ENCODE results near the gene TRIM45. TPM values are rescaled to one million over a fixed set of nuclear protein-coding genes. Genes with fewer than 3 reads are reported as not detected.

Gene TRIM45
- total and polyA plus RNA-seq, 12 donors: 0.85 to 44.0 (median 5.0) TPM

GRCh38 chr1:117077267-117077666 lies 44.3 kb downstream of the TRIM45 start:
- Histone ChIP-seq H3K27me3 (no peaks in the 10 kb centered on the region), H3K4me1 (replicated peaks in 1 of 2) (no peaks in the 10 kb centered on the region), H3K27ac (no peak overlapping the region), H3K4me3 (no peak overlapping the region), H3K9me3 (replicated peaks in 1 of 3) (no peaks in the 10 kb centered on the region), H3K36me3 (replicated peaks in 1 of 2) (peaks cover 0 to 36% of the 10 kb centered on the region in 2 donors)
- TF ChIP-seq CTCF (IDR thresholded peaks at IDR 0.05) (no peak), POLR2A (IDR thresholded peaks at IDR 0.05) (no peak)
- intact Hi-C loops (cut with DNase I): no loop called here
- WGBS, 4 donors: 43 to 78% (median 63%) methylated on average over 3 of the region's 3 CpGs
- no peak for DNase-seq

- no peak for DNase-seq
- no peaks in the 10 kb centered on the region for H3K4me1 ChIP-seq (replicated peaks in 1 of 2)
- no peak overlapping the region for H3K27ac ChIP-seq
- WGBS, 4 donors: 95 to 97% (median 96%) methylated on average over 5 of the region's 5 CpGs
- intact Hi-C loops (cut with DNase I): no loop called here
- no peaks in the 10 kb centered on the region for H3K27me3 ChIP-seq
- no peak overlapping the region for H3K4me3 ChIP-seq
- no peaks in the 10 kb centered on the region for H3K9me3 ChIP-seq (replicated peaks in 1 of 3)
- no peak for TF ChIP-seq POLR2A (IDR thresholded peaks at IDR 0.05)
- peaks cover 0 to 31% of the 10 kb centered on the region in 2 donors for H3K36me3 ChIP-seq (replicated peaks in 1 of 2)
Observed at GRCh38 chr1:117076648-117077047, 44.9 kb downstream of the TRIM45 start.

DNA sequence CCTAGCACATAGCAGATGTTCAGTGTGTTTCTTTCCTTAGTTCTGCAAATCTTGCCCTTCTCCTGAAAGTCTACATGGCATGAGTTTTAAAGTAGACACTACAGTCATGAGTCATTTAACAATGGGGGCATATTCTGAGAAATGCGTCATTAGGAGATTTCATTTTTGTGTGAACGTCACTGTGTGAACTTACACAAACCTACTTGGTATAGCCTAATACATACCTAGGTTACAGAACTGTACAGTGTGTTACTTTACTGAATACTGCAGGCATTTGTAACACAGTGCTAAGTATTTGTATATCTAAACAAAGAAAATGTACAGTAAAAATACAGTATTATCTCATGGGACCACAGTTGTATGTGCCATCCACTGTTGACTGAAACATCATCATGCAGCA lies 51.4 kb downstream of the TRIM45 start:
- no peak for DNase-seq
- TF ChIP-seq CTCF (IDR thresholded peaks at IDR 0.05) (no peak), POLR2A (IDR thresholded peaks at IDR 0.05) (no peak)
- no peak overlapping the region for H3K27ac ChIP-seq
- H3K36me3 ChIP-seq (replicated peaks in 1 of 2): peaks cover 0 to 3% of the 10 kb centered on the region in 2 donors
- H3K9me3 ChIP-seq (replicated peaks in 1 of 3): no peaks in the 10 kb centered on the region
- 88 to 94% (median 90%) methylated on average over 2 of the region's 2 CpGs for WGBS, 4 donors
- H3K4me1 ChIP-seq (replicated peaks in 1 of 2): no peaks in the 10 kb centered on the region
- no peaks in the 10 kb centered on the region for H3K27me3 ChIP-seq
- no peak overlapping the region for H3K4me3 ChIP-seq
- intact Hi-C loops (cut with DNase I): no loop called here

DNA sequence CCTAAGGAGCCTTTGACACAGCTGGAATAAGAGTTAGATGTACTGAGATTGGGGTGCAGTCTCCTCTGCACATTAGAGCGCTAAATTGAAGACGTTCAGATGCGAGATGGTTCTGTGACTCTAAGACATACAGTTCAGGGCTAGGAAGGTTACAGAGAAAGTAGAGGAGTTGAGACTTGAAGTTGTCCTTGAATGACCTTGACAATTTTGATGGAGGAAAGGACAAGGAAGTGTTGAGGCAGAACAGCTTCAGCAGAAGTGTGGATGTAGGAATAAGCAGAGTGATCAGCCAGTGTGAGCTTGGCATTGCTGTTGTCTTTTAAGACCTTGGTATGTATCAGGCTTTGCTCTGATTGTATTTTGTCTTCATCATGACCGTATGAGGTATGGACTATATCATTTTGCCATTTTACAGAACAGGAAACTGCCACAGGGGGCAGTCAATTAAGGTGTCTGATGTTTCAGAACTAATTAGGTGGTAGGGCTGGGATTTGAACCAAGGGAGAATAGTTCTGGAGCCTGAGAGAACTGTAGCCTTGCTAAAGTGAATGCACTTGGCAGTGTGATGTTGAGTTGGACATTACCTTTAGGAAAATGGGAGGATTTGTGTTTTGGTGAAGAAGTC lies 52.2 kb downstream of the TRIM45 start:
- no peaks in the 10 kb centered on the region for H3K9me3 ChIP-seq (replicated peaks in 1 of 3)
- H3K4me1 ChIP-seq (replicated peaks in 1 of 2): no peaks in the 10 kb centered on the region
- TF ChIP-seq CTCF (IDR thresholded peaks at IDR 0.05) (no peak), POLR2A (IDR thresholded peaks at IDR 0.05) (no peak)
- H3K4me3 ChIP-seq: no peak overlapping the region
- H3K27me3 ChIP-seq: no peaks in the 10 kb centered on the region
- no peak overlapping the region for H3K27ac ChIP-seq
- intact Hi-C loops (cut with DNase I): loop anchor here (5.0 to 10.0 kb wide), 4 partner anchors 58 to 215 kb away; no protein-coding TSS in a partner anchor
- WGBS, 4 donors: 78 to 85% (median 81%) methylated on average over 4 of the region's 4 CpGs
- H3K36me3 ChIP-seq (replicated peaks in 1 of 2): no peaks in the 10 kb centered on the region
- no peak for DNase-seq

DNA sequence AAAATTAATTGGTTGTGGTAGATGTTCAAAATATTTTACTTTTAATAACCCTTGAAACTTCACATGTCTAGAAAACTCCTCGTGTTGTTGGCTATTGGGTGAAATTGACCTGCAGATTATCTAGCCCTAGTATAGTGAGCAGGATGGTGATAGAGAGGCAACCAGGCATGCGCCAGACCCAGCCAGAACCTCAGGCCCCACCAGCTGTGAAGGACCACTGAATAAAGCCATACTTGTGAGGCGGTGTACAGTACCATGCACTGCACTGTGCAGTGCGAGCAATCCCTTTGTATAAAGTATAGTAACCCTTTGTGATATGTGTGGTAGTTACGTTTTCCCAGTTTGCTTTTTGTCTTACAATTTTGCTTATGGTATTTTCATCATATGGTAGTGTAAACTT lies 53.0 kb downstream of the TRIM45 start:
- H3K36me3 ChIP-seq (replicated peaks in 1 of 2): no peaks in the 10 kb centered on the region
- no peaks in the 10 kb centered on the region for H3K9me3 ChIP-seq (replicated peaks in 1 of 3)
- no peak for DNase-seq
- no peaks in the 10 kb centered on the region for H3K4me1 ChIP-seq (replicated peaks in 1 of 2)
- no peaks in the 10 kb centered on the region for H3K27me3 ChIP-seq
- TF ChIP-seq POLR2A (IDR thresholded peaks at IDR 0.05) (no peak), CTCF (IDR thresholded peaks at IDR 0.05) (no peak)
- intact Hi-C loops (cut with DNase I): loop anchor here (5.0 to 10.0 kb wide), 4 partner anchors 59 to 216 kb away; no protein-coding TSS in a partner anchor
- WGBS, 4 donors: 91 to 96% (median 92%) methylated on average over 5 of the region's 5 CpGs
- no peak overlapping the region for H3K27ac ChIP-seq
- no peak overlapping the region for H3K4me3 ChIP-seq
